AG04449 (cell line): Measurements from ENCODE around the gene SFTA2.

ENCODE experiments used
- CTCF ChIA-PET: fragments of 350-600 bp; formaldehyde crosslinking; extraction: SDS; loops from one replicate; lab custom pipeline; 2021; ENCODE audit warnings: antibody characterized with exemption; lab: Yijun Ruan, JAX
- POLR2A ChIA-PET: fragments of 400-600, 350-600 bp; formaldehyde crosslinking; extraction: SDS; loops from one replicate; lab custom pipeline; 2020; ENCODE audit warnings: antibody characterized with exemption, inconsistent platforms; lab: Yijun Ruan, JAX
- DNase-seq: peaks from one replicate; pipeline ENCODE4 v3.0.0-alpha.2; 2010; ENCODE audit warnings: low read depth, low spot score
- H3K4me3 ChIP-seq: 2 replicates; pipeline ENCODE4 v1.5.1; 2011; ENCODE audit warnings: low read depth, mild to moderate bottlenecking, control low read depth, low read length
- CTCF ChIP-seq: IDR thresholded peaks from one replicate; pipeline ENCODE4 v1.5.1; 2011; ENCODE audit warnings: mild to moderate bottlenecking, moderate library complexity, low read length, control low read depth, inconsistent platforms; ENCODE audit not compliant: insufficient read depth; ENCODE audit errors: missing control alignments

Gene SFTA2

GRCh38 chr6:30938730-30939129 is 6.8 kb upstream of the SFTA2 start:
- H3K4me3 ChIP-seq, result no peak overlapping the region
- TF ChIP-seq CTCF, result no peak
- no peak for DNase-seq
- ChIA-PET POLR2A (no interaction called here), CTCF (interaction anchor here (0.9 to 7.0 kb wide), 6 partner anchors 23 to 149 kb away, joined by 3 to 60 read pairs (median 7); partner anchors contain the start of gene VARS2)

DNA sequence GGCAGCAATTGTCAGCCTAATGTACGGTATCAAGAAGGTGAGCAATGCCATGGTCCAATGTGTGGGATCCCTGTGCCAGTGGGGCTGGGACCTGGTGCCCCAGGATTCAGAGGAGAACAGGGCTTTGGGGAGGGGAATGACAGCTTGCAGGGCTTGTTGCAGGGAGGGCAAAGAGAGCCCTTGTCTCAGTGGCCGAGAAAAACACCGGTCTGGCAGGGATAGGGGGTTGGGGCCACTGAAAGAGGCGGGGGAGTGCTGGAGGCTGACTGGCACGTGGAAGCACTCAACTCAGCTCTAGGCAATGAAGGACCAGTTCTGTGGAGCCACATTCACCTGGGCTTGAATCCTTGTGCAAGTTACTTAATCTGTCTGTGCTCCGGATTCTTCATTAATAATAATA is 5.3 kb upstream of the SFTA2 start:
- ChIA-PET CTCF (interaction anchor here (1.3 to 7.0 kb wide), 4 partner anchors 21 to 146 kb away, joined by 5 to 60 read pairs (median 18); partner anchors contain the start of gene VARS2), POLR2A (no interaction called here)
- no peak for DNase-seq
- no peak for TF ChIP-seq CTCF
- no peak overlapping the region for H3K4me3 ChIP-seq

- POLR2A ChIA-PET, result no interaction called here
- CTCF ChIA-PET, result interaction anchor here (0.9 to 3.3 kb wide), 6 partner anchors 11 to 145 kb away, joined by 4 to 22 read pairs (median 4); partner anchors contain the start of gene VARS2
- H3K4me3 ChIP-seq, result no peak overlapping the region
- DNase-seq, result no peak
- TF ChIP-seq CTCF, result no peak
Observed at GRCh38 chr6:30935018-30935417, 3.0 kb upstream of the SFTA2 start.

DNA sequence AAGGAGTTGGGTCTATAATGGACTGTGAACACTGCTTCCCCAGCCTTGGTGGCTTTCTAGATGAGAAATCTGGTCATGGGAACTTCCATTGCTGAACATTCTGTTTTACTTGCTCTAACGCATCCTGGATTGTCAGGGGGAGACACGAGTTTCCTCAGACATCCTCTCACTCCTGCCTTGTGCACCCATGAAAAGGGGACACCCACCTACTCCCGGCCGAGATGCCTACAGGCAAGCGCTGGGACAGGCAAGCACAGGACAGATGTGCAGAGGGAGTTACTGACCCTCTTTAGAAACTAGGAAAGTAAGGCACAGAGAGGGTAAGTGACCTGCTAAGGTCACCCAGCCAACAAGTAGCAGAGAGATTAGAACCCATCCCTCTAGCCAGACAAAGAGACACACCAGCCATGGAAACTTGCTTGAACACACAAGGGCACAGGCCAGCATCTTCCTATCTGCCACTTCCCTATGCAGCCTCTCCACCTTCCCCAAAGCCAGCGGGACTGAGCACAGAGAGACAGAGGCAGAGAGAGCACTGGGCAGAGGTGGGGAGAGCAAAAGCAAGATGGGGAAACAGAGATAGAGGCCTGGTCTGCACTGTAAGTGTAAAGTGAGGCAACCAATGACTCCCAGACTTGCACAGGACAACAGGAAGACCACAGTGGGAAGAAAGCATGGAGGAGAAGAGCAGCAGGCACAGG is 845 bp upstream of the SFTA2 start:
- no peak for DNase-seq
- POLR2A ChIA-PET, result no interaction called here
- CTCF ChIA-PET, result interaction anchor here (3.5 kb wide), 1 partner anchor 9 kb away, joined by 25 read pairs; the partner anchor contains the start of gene MUCL3
- no peak overlapping the region for H3K4me3 ChIP-seq
- no peak for TF ChIP-seq CTCF

- ChIA-PET CTCF (interaction anchor here (0.9 to 4.2 kb wide), 6 partner anchors 9 to 148 kb away, joined by 3 to 32 read pairs (median 20); partner anchors contain the start of genes MUCL3 and VARS2), POLR2A (no interaction called here)
- no peak for DNase-seq
- H3K4me3 ChIP-seq, result no peak overlapping the region
- TF ChIP-seq CTCF, result no peak
Observed at GRCh38 chr6:30931272-30931671, 698 bp downstream of the SFTA2 start.

- ChIA-PET POLR2A (no interaction called here), CTCF (interaction anchor here (0.9 to 4.2 kb wide), 7 partner anchors 10 to 157 kb away, joined by 3 to 32 read pairs (median 15); partner anchors contain the start of genes MUCL3 and VARS2)
- no peak for DNase-seq
- no peak for TF ChIP-seq CTCF
- H3K4me3 ChIP-seq, result no peak overlapping the region
Observed at GRCh38 chr6:30930506-30930905, 1.5 kb downstream of the SFTA2 start.
